NB4 (cell line): ENCODE results near the gene BAZ2B.

Experiments
- DNase-seq: peaks from one replicate; pipeline ENCODE4 v3.0.0; 2010; ENCODE audit warnings: low read depth
- H3K4me3 ChIP-seq: one replicate; pipeline ENCODE4 v1.5.1; 2011; ENCODE audit warnings: mild to moderate bottlenecking, low read depth, low read length, moderate library complexity
- MYC ChIP-seq: IDR thresholded peaks from 2 replicates; pipeline ENCODE4 v1.6.1; 2011; ENCODE audit warnings: low read depth, low read length
- POLR2A ChIP-seq: IDR thresholded peaks from 2 replicates; pipeline ENCODE4 v1.6.1; 2011; ENCODE audit warnings: mild to moderate bottlenecking; ENCODE audit not compliant: insufficient read length; ENCODE audit errors: extremely low read depth
- TF ChIP-seq, protein P1 (sequence below): IDR thresholded peaks from one replicate; pipeline ENCODE4 v1.5.1; 2012; ENCODE audit warnings: low read depth, low read length
- TF ChIP-seq, protein P2 (sequence below): IDR thresholded peaks from 2 replicates; pipeline ENCODE4 v1.6.1; 2011; ENCODE audit warnings: low read depth, low read length

Gene BAZ2B

DNA sequence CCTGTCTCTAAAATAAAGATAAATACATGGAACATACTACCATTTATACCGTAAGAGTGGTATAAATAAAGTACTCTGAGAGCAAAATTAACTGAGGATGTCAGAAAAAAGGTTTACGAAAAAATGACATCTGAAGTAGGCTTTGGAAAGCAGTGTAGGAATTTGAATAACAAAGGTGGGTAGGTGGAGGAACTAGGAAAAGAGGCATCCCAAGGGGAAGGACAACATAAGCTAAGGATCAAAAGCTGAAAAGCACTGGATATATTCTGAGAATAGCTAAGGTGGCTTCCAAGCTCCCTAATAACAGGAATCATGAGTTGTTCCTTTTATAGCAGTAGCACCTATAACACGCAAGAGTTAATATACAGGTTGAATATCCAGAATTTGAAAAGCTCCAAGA, 91.3 kb downstream of the BAZ2B start:
- TF ChIP-seq, protein P1, sequence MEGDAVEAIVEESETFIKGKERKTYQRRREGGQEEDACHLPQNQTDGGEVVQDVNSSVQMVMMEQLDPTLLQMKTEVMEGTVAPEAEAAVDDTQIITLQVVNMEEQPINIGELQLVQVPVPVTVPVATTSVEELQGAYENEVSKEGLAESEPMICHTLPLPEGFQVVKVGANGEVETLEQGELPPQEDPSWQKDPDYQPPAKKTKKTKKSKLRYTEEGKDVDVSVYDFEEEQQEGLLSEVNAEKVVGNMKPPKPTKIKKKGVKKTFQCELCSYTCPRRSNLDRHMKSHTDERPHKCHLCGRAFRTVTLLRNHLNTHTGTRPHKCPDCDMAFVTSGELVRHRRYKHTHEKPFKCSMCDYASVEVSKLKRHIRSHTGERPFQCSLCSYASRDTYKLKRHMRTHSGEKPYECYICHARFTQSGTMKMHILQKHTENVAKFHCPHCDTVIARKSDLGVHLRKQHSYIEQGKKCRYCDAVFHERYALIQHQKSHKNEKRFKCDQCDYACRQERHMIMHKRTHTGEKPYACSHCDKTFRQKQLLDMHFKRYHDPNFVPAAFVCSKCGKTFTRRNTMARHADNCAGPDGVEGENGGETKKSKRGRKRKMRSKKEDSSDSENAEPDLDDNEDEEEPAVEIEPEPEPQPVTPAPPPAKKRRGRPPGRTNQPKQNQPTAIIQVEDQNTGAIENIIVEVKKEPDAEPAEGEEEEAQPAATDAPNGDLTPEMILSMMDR = no peak
- TF ChIP-seq, protein P2, sequence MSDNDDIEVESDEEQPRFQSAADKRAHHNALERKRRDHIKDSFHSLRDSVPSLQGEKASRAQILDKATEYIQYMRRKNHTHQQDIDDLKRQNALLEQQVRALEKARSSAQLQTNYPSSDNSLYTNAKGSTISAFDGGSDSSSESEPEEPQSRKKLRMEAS = no peak
- TF ChIP-seq POLR2A = no peak
- no peak for TF ChIP-seq MYC
- H3K4me3 ChIP-seq = no peak overlapping the region
- no peak for DNase-seq

DNA sequence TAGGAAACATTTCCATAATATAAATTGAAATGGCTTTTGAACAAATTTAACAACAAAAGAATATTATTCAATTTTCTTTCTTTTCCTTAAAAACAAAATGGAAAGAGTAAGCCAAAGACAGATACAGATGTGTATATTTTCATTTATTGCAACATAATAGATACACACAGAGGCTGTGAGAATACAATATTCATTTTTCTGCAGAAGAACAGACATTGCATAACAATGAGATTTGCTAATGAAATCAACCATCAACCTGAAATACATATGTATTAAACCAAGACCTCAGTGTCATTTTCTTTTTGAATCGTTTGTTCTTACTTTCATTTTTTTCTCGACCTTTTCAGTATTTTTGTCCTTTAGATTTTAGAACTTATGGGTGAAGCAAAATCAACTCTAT, 95.1 kb downstream of the BAZ2B start:
- TF ChIP-seq, protein P1 = no peak
- no peak for TF ChIP-seq POLR2A
- TF ChIP-seq, protein P2 = no peak
- TF ChIP-seq MYC = no peak
- H3K4me3 ChIP-seq = no peak overlapping the region
- no peak for DNase-seq

DNA sequence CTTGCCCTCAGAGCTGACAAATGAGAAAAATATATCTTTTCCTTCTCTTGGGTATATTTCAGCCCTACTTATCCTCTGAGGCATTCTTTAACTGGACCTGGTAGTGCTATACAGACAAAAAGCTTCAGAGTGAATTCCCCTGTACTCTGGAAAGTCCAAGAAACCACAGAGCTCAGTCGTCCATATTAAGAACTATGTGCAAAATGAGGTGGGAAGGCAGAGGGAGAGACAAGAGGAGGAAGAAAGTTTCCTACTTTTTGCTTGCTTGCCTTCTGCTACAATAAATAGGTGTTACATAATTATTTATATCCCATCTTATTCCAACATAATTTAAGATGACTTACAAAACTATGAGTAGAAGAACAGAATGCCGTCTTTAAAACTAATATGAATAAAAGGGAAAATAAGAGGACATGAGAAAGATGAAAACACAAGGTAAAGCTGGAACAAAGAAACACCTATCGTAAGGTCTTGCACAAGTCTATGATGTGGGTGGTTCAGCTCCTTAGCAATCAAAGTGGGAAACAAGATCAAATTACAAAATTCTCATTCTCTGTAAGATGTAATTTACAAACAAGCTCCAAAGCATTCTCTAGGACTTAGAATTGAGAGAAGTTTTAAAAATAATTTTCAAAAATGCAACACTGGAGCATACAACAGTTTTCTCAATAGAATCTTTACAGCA, 97.9 kb downstream of the BAZ2B start:
- DNase-seq = no peak
- TF ChIP-seq, protein P2 = no peak
- TF ChIP-seq MYC = no peak
- TF ChIP-seq, protein P1 = no peak
- no peak for TF ChIP-seq POLR2A
- H3K4me3 ChIP-seq = no peak overlapping the region

DNA sequence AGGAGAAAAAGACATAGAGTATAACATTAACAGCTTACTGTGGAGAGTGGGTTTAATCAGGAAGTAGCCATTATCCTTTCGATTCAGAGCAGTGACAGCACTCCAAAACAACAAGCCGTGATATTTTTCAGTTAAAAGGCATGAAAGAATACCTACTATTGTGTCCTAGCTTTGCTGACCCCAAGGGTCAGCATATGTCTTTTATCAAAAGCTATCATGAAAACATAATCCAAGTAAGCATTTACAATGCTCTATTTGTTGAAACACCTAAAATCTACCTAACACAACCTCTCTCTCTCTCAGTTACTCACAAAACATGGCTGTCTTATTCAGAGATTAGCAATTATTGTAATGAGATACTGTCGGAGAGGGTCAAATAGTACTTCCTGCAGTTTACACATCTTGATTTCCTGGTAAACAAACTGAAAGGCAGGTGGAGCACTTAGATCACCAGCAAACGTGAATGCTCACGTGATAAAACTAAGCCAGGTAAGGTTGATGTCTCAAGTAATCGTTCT, 100.0 kb downstream of the BAZ2B start:
- peak; percentile 48 for DNase-seq
- TF ChIP-seq, protein P1 = no peak
- TF ChIP-seq MYC = peak; percentile 21; the same call in 1 of the 2 replicates
- H3K4me3 ChIP-seq = peak overlapping the region; percentile 70

DNA sequence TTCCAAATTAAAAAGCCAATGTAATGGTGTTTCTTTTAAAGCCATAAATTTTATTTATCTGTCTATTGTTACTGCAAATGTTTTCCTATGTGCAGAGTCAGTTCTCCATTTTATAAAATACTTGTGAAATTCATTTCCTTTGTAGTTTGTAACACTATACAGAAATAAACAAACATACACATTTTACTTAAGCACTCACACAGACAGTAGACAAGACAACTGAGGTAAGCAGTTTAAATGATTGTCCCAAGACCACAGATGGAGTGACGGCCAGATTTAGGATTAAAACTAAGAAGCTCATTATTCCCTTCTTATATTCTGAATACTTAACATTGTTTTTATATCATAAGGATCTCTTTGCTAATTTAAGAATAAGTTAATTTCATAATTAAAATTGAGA, 100.9 kb downstream of the BAZ2B start:
- no peak overlapping the region for H3K4me3 ChIP-seq
- TF ChIP-seq, protein P2 = no peak
- no peak for TF ChIP-seq MYC
- TF ChIP-seq, protein P1 = no peak
- no peak for TF ChIP-seq POLR2A
- DNase-seq = no peak

DNA sequence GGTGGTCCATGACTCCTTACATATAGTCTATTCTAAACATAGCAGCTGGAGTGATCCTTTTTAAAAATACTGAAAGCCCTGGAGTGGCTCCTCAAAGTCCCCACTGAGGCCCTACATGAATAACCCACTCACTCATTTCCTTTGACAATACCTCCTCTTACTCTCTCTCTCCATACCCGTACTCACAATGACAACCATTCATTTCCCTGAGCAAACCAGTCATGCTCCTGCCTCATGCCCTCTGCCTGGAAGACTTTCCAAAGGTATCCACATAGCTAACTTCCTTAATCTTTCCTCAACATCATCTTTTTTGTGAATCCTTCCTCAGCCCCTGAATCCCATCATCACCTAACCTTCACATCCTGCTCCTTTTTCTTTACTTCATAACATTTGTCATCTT, 102.6 kb downstream of the BAZ2B start:
- DNase-seq = no peak
- TF ChIP-seq, protein P1 = no peak
- TF ChIP-seq, protein P2 = no peak
- TF ChIP-seq POLR2A = no peak
- no peak for TF ChIP-seq MYC
- H3K4me3 ChIP-seq = no peak overlapping the region
